Measurements from ENCODE around the gene NBEAL1. TPM values are rescaled to one million over a fixed set of nuclear protein-coding genes. Genes with fewer than 3 reads are reported as not detected.

Gene NBEAL1
- total RNA-seq, 1 experiment from 2014 or later: 17.0 TPM

DNA sequence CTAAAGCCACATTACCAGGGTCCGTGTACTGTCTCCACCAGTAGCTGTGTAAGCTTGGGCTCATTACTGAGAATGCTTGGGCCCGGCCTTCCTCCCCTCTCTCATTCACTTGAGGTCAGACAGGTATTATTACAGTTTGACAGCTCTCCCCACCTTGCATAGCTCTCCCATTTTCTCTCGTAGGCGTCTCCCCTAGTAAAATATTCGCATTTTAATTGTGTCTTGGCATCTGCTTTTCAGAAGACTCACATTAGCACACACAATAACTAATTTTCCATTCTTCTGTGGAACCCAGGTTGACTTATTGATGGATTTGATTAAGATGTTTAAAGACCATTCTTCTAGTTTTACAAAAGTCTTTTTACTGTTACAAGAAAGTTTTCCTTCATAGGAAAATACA lies 153.1 kb downstream of the NBEAL1 start:
- Histone ChIP-seq H3K4me3 (replicated peaks in 1 of 2; ENCODE audit: low read depth in 1 of 2, low read length in 2 of 2) (no peak overlapping the region), H3K9me2 (ENCODE audit: insufficient read depth) (no peaks in the 10 kb centered on the region), H3K4me1 (ENCODE audit: control insufficient read depth in 1 of 2, insufficient read depth in 2 of 2, low read length in 2 of 2) (no peaks in the 10 kb centered on the region), H2AFZ (ENCODE audit: low read depth, low read length, poor library complexity, severe bottlenecking) (no peak overlapping the region), H4K20me1 (ENCODE audit: insufficient read depth) (no peaks in the 10 kb centered on the region), H3K79me2 (ENCODE audit: insufficient read depth, low read length) (no peaks in the 10 kb centered on the region), H3K36me3 (ENCODE audit: control insufficient read depth in 1 of 2, insufficient read depth in 2 of 2, low read length in 2 of 2) (no peaks in the 10 kb centered on the region), H3K27ac (ENCODE audit: low read depth, low read length) (no peak overlapping the region), H3K9ac (ENCODE audit: low read length) (no peak overlapping the region), H3K9me3 (ENCODE audit: control insufficient read depth in 1 of 2, insufficient read depth in 1 of 2, low read depth in 1 of 2, low read length in 2 of 2) (no peaks in the 10 kb centered on the region), H3K27me3 (ENCODE audit: insufficient read depth, low read length) (no peaks in the 10 kb centered on the region), H3K4me2 (ENCODE audit: low read length) (no peak overlapping the region)
- ATAC-seq: no peak
- no peak for TF ChIP-seq EZH2phosphoT487 (IDR thresholded peaks at IDR 0.05; ENCODE audit: borderline replicate concordance)
- no peak for TF ChIP-seq JUND (IDR thresholded peaks at IDR 0.05)
- TF ChIP-seq MAX (IDR thresholded peaks at IDR 0.05): no peak
- TF ChIP-seq FOSL1 (IDR thresholded peaks at IDR 0.05; ENCODE audit: low read depth): no peak
- TF ChIP-seq EGR1 (IDR thresholded peaks at IDR 0.05; ENCODE audit: low read depth): no peak
- TF ChIP-seq ELF1 (IDR thresholded peaks at IDR 0.05; ENCODE audit: borderline replicate concordance, low read depth): no peak
- TF ChIP-seq, protein P1, sequence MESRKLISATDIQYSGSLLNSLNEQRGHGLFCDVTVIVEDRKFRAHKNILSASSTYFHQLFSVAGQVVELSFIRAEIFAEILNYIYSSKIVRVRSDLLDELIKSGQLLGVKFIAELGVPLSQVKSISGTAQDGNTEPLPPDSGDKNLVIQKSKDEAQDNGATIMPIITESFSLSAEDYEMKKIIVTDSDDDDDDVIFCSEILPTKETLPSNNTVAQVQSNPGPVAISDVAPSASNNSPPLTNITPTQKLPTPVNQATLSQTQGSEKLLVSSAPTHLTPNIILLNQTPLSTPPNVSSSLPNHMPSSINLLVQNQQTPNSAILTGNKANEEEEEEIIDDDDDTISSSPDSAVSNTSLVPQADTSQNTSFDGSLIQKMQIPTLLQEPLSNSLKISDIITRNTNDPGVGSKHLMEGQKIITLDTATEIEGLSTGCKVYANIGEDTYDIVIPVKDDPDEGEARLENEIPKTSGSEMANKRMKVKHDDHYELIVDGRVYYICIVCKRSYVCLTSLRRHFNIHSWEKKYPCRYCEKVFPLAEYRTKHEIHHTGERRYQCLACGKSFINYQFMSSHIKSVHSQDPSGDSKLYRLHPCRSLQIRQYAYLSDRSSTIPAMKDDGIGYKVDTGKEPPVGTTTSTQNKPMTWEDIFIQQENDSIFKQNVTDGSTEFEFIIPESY (IDR thresholded peaks at IDR 0.05; ENCODE audit: extremely low read depth, insufficient replicate concordance, low read length): no peak
- TF ChIP-seq ZNF274 (IDR thresholded peaks at IDR 0.05; ENCODE audit: low read depth, low read length): no peak
- no peak for TF ChIP-seq CBX3 (IDR thresholded peaks at IDR 0.05; ENCODE audit: low read depth)
- no peak for TF ChIP-seq REST (IDR thresholded peaks at IDR 0.05; ENCODE audit: low read depth)
- TF ChIP-seq RAD21 (IDR thresholded peaks at IDR 0.05; ENCODE audit: low read depth): no peak
- no peak for TF ChIP-seq CEBPB (IDR thresholded peaks at IDR 0.05; ENCODE audit: low read depth)
- TF ChIP-seq YY1 (IDR thresholded peaks at IDR 0.05; ENCODE audit: extremely low read depth, insufficient replicate concordance, low read depth, low read length): no peak
- RAD21 ChIA-PET (ENCODE audit: low non-redundant PET in 1 of 2, low total read pairs in 2 of 2, uncharacterized antibody in 2 of 2, unreplicated experiment in 2 of 2): no interaction called here
- intact Hi-C loops (cut with micrococcal nuclease): no loop called here
- CTCF ChIA-PET: no interaction called here
- DNase-seq (ENCODE audit: low read depth, low spot score): no peak
- POLR2A ChIA-PET: no interaction called here
- no TSS peak for BruUV-seq (replicated peaks)

Data from HCT116 (cell line).